Hepatocyte (in vitro differentiated cells): ENCODE results near the gene NOXA1.

ENCODE experiments used
- EZH2 ChIP-seq: fragments of 200-600 bp; sonication (generic); IDR thresholded peaks from 2 replicates; pipeline ENCODE4 v1.6.1; 2016; ENCODE audit warnings: antibody characterized with exemption, mild to moderate bottlenecking, borderline replicate concordance
- TF ChIP-seq, protein P1 (sequence below): fragments of 200-600 bp; sonication (generic); IDR thresholded peaks from 2 replicates; pipeline ENCODE4 v1.5.1; 2016; ENCODE audit warnings: antibody characterized with exemption, mild to moderate bottlenecking; ENCODE audit not compliant: poor library complexity

DNA sequence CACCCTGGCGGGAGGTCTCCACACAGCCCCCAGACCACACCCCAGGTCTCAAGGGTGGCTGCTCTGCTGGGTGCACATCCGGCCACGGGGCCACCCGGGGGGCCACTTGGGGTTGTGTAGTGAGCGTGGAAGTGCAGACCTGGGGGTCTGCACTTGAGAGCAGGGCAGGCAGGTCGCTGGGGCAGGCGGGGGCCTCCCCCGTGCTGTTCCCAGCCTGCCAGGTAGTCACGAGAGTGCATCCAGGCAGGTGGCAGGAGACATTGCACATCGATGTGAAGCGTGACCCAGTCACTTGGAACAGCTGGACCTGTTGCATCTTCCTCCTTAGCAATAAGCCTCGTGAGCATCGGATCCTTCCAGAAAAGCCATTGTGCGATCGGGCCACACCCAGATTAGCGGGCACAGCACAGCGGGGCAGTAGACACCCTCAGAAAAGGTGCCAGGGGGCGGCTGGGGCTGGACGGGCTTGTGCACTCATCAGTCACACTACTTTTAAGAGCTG, 22.8 kb downstream of the NOXA1 start:
- TF ChIP-seq, protein P1, sequence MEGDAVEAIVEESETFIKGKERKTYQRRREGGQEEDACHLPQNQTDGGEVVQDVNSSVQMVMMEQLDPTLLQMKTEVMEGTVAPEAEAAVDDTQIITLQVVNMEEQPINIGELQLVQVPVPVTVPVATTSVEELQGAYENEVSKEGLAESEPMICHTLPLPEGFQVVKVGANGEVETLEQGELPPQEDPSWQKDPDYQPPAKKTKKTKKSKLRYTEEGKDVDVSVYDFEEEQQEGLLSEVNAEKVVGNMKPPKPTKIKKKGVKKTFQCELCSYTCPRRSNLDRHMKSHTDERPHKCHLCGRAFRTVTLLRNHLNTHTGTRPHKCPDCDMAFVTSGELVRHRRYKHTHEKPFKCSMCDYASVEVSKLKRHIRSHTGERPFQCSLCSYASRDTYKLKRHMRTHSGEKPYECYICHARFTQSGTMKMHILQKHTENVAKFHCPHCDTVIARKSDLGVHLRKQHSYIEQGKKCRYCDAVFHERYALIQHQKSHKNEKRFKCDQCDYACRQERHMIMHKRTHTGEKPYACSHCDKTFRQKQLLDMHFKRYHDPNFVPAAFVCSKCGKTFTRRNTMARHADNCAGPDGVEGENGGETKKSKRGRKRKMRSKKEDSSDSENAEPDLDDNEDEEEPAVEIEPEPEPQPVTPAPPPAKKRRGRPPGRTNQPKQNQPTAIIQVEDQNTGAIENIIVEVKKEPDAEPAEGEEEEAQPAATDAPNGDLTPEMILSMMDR: no peak
- TF ChIP-seq EZH2: no peak
